Left renal pelvis (tissue), 4 donors: ENCODE measurements around the gene PROP1. TPM values are rescaled to one million over a fixed set of nuclear protein-coding genes. Genes with fewer than 3 reads are reported as not detected.
"Not testable (repeated sequence)": the region's sequence is repeated elsewhere in the genome, so short reads cannot be mapped to it uniquely, and the experiment has no call there.

Experiments used
- DNase-seq, 4 donors: peaks; one replicate each; pipeline ENCODE4 v3.0.0-alpha.2; 2013; ENCODE audit warnings: low read depth in 4 of 4, low spot score in 3 of 4
- polyA plus RNA-seq, 4 donors: library from polyadenylated mRNA; unstranded; fragments of 120-200 nt; gene quantifications; one replicate each; pipeline ENCODE4 v1.2.1, GENCODE V29; 2013; ENCODE audit not compliant: insufficient read length in 4 of 4

The PROP1 gene
- polyA plus RNA-seq, 4 donors: not detected

- not testable (repeated sequence) for DNase-seq
Observed at GRCh38 chr5:177949656-177950055, 46.4 kb downstream of the PROP1 start.

GRCh38 chr5:177949065-177949464, 47.0 kb downstream of the PROP1 start:
- DNase-seq: not testable (repeated sequence)

DNA sequence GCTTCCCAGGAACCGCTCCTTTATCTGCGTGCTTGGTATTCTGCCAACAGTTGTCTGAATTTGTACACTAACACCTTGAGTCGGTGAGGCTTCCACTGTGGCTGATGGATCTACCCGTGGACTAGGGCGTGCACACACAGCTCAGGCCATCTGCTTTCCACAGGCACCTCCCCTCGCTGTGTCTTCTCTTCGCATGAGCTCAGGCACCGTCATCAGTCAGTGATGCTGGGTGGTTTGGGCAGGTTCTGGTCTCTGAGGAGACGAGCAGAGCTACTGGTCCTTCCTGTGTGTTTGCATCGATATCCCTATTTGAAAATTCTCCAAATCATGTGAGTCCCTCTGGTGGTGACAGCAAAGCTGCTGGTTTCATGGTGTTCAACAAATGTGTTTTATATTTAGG, 48.1 kb downstream of the PROP1 start:
- DNase-seq: not testable (repeated sequence)

- not testable (repeated sequence) for DNase-seq
Observed at GRCh38 chr5:177945601-177946283, 50.3 kb downstream of the PROP1 start.

- DNase-seq: not testable (repeated sequence)
Observed at GRCh38 chr5:177945145-177945544, 50.9 kb downstream of the PROP1 start.

DNA sequence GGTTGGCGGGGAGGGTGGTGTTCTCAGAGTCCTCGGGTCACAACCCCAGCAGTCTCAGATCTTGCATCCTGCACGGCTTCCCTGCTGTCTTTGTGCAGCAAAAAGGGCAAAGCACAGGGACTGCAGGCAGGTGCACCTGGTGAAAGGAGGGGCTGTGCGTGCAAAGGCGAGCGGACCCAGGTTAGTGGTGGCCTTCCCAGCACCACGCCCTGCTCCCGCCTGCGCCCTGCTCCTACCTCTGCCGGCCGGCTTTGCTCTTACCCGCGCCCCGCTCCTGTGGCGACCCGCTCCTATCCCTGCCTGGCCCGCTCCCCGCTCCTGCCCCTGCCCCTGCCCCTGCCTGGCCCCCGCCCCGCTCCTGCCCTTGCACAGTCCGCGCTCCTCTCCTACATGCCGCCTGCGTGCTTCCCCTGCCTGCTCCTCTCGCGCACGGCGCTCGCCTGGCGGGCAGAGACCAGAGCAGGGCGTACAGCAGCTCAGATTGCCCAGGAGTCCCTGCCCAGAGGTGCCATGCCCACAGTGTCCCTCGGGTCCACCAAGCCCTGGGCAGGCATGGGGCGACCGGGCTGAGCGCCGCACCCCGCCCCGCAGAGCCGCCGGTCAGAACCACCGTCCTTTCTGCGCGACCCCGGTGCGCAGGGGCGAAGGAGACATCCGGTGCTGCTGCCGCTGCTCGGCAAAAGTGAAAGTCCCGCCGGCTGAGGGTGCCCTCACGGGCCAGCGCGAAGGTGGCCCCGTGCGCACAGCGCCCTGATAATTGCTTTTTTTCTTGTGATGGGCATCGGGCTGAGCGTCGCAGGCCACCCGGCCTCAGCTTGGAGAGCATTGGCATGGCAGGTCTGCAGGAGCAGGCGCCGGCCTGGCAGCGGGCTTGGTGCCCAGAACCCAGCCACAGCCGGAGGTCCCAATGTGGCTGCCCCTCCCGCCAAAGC, 52.0 kb downstream of the PROP1 start:
- DNase-seq: not testable (repeated sequence)

DNA sequence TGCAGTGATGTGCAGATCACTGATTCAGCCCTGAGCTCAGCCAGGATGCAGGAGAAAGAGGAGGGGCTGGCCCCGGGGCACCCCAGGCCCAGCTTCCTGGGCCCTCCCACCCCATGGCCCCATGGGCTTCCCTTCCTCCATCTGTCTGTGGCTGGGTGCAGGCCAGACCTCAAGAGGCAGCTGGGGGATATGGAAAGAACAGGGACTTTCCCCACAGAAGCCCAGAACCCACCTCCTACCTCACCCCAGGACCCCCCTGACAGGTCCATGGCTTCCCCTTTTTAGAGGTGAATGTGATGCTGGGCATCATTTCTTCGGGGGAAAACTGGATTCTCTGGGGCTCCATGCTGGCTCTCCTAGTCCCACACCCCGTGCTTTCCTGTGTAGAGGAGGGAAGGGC, 53.1 kb downstream of the PROP1 start:
- DNase-seq: not testable (repeated sequence)

Other genes starting within 250 kb of the PROP1 start
- gene FAM153A, start 213.3 kb downstream of the PROP1 start, polyA plus RNA-seq: 1 to 10 TPM in 1 of 4 donors, under 1 TPM in 2, not detected in 1; 0.40 to 1.3 (median 0.75) TPM
- 1 to 10 TPM; 3.9 to 7.1 (median 4.5) TPM for gene N4BP3, start 117.3 kb upstream of the PROP1 start, polyA plus RNA-seq
- 10 to 100 TPM; 28.1 to 37.2 (median 31.5) TPM for gene RMND5B, start 134.8 kb upstream of the PROP1 start, polyA plus RNA-seq
- gene NHP2, start 157.6 kb upstream of the PROP1 start, polyA plus RNA-seq: 100 to 1,000 TPM in 1 of 4 donors, 10 to 100 TPM in 3; 68.8 to 120 (median 96.9) TPM
- under 1 TPM in 1 of 4 donors, not detected in 3; 0.08 TPM for gene GMCL2, start 191.1 kb upstream of the PROP1 start, polyA plus RNA-seq
- 100 to 1,000 TPM; 111 to 168 (median 154) TPM for gene HNRNPAB, start 208.3 kb upstream of the PROP1 start, polyA plus RNA-seq
- 100 to 1,000 TPM in 1 of 4 donors, 10 to 100 TPM in 3; 52.1 to 124 (median 79.6) TPM for gene PHYKPL, start 236.6 kb upstream of the PROP1 start, polyA plus RNA-seq